Measurements from ENCODE around the gene RGS10. TPM values are rescaled to one million over a fixed set of nuclear protein-coding genes. Genes with fewer than 3 reads are reported as not detected.

RGS10 gene
- total RNA-seq, 3 donors from 2014 or later: 14.9 to 68.8 (median 19.2) TPM

DNA sequence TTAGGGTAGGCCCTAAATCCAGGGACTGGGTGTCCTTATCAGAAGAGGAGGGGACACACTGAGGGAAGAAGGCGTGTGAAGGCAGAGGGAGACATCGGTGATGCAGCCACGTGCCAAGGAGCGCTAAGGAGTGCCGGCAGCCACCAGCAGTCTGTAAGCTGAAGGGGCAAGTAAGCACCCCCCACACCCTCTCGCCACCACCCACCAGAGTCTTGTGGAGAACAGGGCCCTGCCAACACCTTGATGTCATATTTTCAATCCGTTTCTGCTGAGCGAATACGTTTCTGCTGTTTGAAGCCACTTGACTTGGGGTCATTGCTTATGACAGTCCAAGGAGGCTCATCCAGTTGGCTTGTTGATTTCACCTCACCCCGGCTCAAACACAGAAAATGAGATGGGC is 37.9 kb downstream of the RGS10 start:
- intact Hi-C loops (cut with DNase I, micrococcal nuclease): no loop called here
- H3K4me1 ChIP-seq (ENCODE audit: low read depth): no peaks in the 10 kb centered on the region
- peak in 1 of 3 donors; percentile 16 for DNase-seq
- H3K4me3 ChIP-seq: no peak overlapping the region
- no peak for ATAC-seq
- H3K36me3 ChIP-seq (ENCODE audit: low read depth): no peaks in the 10 kb centered on the region
- H3K9me3 ChIP-seq: no peaks in the 10 kb centered on the region
- TF ChIP-seq, protein P1, sequence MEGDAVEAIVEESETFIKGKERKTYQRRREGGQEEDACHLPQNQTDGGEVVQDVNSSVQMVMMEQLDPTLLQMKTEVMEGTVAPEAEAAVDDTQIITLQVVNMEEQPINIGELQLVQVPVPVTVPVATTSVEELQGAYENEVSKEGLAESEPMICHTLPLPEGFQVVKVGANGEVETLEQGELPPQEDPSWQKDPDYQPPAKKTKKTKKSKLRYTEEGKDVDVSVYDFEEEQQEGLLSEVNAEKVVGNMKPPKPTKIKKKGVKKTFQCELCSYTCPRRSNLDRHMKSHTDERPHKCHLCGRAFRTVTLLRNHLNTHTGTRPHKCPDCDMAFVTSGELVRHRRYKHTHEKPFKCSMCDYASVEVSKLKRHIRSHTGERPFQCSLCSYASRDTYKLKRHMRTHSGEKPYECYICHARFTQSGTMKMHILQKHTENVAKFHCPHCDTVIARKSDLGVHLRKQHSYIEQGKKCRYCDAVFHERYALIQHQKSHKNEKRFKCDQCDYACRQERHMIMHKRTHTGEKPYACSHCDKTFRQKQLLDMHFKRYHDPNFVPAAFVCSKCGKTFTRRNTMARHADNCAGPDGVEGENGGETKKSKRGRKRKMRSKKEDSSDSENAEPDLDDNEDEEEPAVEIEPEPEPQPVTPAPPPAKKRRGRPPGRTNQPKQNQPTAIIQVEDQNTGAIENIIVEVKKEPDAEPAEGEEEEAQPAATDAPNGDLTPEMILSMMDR (IDR thresholded peaks at IDR 0.05): no peak

DNA sequence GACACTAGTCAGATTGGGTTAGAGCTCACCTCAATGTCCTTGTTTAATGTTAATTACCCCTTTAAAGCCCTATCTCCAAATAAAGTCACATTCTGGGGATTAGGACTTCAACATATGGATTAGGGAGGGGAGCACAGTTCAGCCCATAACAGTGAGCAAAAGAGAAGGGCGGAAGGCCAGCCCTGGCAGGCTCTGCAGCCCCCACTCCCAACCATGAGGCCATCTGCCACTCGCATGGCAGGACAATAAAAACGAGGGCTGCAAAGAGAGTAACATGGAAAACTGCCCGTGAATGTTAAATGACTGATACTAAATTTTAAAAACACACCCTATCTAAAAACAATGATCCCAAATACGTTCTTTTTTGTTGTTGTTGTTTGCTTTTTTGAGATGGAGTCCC is 38.7 kb downstream of the RGS10 start:
- intact Hi-C loops (cut with DNase I, micrococcal nuclease): no loop called here
- no peaks in the 10 kb centered on the region for H3K36me3 ChIP-seq (ENCODE audit: low read depth)
- TF ChIP-seq, protein P1 (IDR thresholded peaks at IDR 0.05): no peak
- no peaks in the 10 kb centered on the region for H3K4me1 ChIP-seq (ENCODE audit: low read depth)
- H3K4me3 ChIP-seq: no peak overlapping the region
- no peak for ATAC-seq
- no peaks in the 10 kb centered on the region for H3K9me3 ChIP-seq
- peak in 1 of 3 donors; percentile 4 for DNase-seq

DNA sequence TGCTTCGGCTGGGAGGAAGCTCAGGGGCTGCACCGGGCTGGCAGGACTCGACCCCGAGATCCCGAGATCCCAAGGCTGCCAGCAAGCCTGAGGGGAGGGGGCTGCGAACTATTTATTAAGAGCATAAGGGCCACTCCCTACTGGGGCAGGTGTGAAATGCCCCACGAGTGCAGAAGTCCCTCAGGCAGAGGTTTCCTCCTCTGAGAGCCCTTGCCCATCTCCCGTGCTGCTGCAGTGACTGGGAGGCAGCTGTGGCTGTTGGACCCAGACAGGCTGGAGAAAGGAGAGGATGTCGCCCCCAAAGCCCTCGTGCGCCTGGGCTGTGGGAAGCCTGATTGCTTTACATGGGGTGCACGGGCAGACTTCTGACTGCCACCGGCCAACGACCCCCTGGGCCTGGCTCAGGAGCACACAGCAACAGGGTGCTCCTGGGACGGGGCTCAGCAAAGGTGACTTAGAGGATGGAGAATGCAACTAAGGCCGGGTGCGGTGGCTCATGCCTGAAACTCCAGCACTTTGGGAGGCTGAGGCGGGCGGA is 39.8 kb downstream of the RGS10 start:
- TF ChIP-seq, protein P1 (IDR thresholded peaks at IDR 0.05): no peak
- intact Hi-C loops (cut with DNase I, micrococcal nuclease): no loop called here

DNA sequence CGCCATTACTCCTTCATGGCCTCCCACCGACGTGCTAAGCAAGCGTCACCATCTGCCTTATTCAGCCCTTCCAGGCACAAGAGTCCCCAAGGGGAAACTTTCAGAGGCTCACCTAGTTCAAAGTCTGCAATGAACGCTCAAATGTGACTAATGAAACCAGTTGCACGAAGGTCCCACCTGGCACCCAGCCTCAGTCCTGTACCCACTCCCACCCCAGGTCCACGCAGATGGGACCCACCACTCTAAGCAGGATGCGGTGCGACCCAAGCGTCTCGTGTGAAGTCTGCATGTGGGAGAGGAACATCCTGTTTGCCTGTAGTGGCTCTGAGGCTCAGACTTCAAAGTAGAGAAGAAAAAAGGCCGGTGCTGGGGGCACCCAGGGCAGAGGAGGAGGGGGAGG is 40.3 kb downstream of the RGS10 start:
- DNase-seq: peak; percentile 38 to 83 (median 60)

More for the DNA sequence above, 39.8 kb downstream of the RGS10 start:
- ATAC-seq: no peak
- H3K4me1 ChIP-seq (ENCODE audit: low read depth): no peaks in the 10 kb centered on the region
- no peak for DNase-seq
- H3K36me3 ChIP-seq (ENCODE audit: low read depth): no peaks in the 10 kb centered on the region
- H3K4me3 ChIP-seq: no peak overlapping the region
- no peaks in the 10 kb centered on the region for H3K9me3 ChIP-seq

DNA sequence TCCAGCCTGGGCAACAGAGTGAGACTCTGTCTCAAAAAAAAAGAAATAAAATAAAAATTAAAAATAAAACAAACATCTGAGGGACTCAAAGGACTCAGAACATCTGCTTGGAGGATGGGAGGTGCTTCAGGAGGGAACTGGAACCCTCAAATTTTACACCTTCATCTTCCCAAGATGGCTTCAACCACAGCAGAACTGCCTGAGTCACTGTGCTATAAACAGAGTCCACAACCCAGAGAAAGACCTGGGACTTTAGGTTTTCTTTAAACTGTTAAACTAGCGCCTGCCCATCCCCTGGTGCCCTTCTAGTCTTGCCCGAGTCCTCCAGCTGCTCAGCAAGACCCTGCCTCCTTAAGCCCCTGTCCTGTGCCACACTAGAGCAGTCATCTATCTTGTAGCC is 40.8 kb downstream of the RGS10 start:
- no peaks in the 10 kb centered on the region for H3K9me3 ChIP-seq
- no peak overlapping the region for H3K4me3 ChIP-seq
- ATAC-seq (no peak), DNase-seq (no peak)
- intact Hi-C loops (cut with DNase I, micrococcal nuclease): no loop called here
- no peaks in the 10 kb centered on the region for H3K36me3 ChIP-seq (ENCODE audit: low read depth)
- H3K4me1 ChIP-seq (ENCODE audit: low read depth): peaks cover 3% of the 10 kb centered on the region
- TF ChIP-seq, protein P1 (IDR thresholded peaks at IDR 0.05): no peak

More for the DNA sequence above, 40.3 kb downstream of the RGS10 start:
- ATAC-seq: peak; percentile 82
- Histone ChIP-seq H3K4me1 (ENCODE audit: low read depth) (peaks cover 3% of the 10 kb centered on the region), H3K4me3 (no peak overlapping the region), H3K9me3 (no peaks in the 10 kb centered on the region), H3K36me3 (ENCODE audit: low read depth) (no peaks in the 10 kb centered on the region)
- TF ChIP-seq, protein P1 (IDR thresholded peaks at IDR 0.05): no peak
- intact Hi-C loops (cut with DNase I, micrococcal nuclease): no loop called here

DNA sequence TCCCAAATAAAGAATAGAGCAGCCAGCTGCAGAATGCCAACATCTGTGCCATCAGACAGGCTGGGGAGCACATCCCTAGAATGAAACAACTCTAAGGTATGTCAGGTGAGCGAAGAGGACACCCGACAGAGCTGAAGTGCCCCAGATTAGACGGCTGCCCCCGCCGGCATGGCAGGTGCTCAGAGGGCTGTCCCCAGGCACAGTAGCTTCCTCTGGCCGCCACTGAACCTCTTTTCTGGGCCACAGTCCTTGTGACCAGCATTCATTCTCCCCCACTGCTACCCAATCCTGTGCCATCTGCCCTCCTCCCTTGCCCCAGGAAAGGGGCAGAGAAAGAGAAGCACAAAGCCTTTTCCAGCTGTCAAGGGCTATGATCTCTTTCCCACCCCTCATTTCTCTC is 41.7 kb downstream of the RGS10 start:
- intact Hi-C loops (cut with DNase I, micrococcal nuclease): no loop called here
- Histone ChIP-seq H3K4me3 (no peak overlapping the region), H3K9me3 (no peaks in the 10 kb centered on the region), H3K4me1 (ENCODE audit: low read depth) (peaks cover 3% of the 10 kb centered on the region), H3K36me3 (ENCODE audit: low read depth) (no peaks in the 10 kb centered on the region)
- no peak for ATAC-seq
- TF ChIP-seq, protein P1 (IDR thresholded peaks at IDR 0.05): no peak
- DNase-seq: no peak

All from mucosa of descending colon (tissue), 3 donors.